ENCODE measurements around the gene BARHL1. TPM values are rescaled to one million over a fixed set of nuclear protein-coding genes. Genes with fewer than 3 reads are reported as not detected.

BARHL1 gene
- total RNA-seq (2014; rRNA removed; shearing (Covaris generic)) (not detected in 2 replicates), polyA plus RNA-seq (2016; fragmentation: Nextera tagmentation; extraction: Ambion mirVana) (not detected in 2 replicates)
- long read RNA-seq, result 0 reads

DNA sequence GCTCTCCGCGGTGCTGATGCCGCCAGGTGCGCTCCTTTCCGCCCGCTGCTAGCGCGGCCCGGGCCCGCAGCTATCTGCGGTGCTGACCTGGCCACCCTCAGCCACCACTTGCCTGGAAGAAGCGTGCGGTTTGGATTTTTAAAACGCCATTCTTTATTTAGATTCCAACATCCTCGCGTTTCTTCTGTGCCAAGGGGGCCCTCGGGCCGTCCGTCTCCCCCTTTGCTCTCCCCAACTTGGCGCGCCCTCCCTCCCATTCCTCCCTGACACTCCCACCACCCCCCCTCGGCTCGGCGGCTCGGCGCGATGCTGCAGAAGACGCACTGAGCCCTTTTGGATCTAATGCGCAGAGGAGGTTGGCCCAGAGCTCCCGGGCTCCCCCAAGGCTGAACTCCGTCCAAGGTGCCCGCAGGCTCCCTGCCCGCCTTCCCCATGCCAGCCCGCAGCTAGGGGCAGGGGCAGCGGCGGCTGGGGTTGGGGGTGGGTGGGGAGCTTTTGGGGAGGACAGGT is at the start of gene BARHL1:
Gene BARHL1, plus strand, starts transcription at position 331 of the 510 bp plus-strand sequence. CDS start 192 bp downstream, outside the sequence.
- no peaks in the 10 kb centered on the region for H3K36me3 Mint-ChIP-seq (ENCODE audit: low read depth)
- Histone ChIP-seq H3K27ac (ENCODE audit: low read depth) (no peak within 1 kb of the TSS), H2AFZ (no peak within 1 kb of the TSS), H3K27me3 (ENCODE audit: insufficient read depth) (peaks cover 100% of the 10 kb centered on the region), H3F3A (replicated peaks; ENCODE audit: low read depth) (0 out of 2 replicates have a peak, but pooled peaks cover 8% of the 10 kb centered on the region), H3K9me2 (ENCODE audit: insufficient read depth) (no peaks in the 10 kb centered on the region), H3K4me1 (ENCODE audit: insufficient read depth) (peaks cover 54% of the 10 kb centered on the region), H3K36me3 (ENCODE audit: insufficient read depth) (no peaks in the 10 kb centered on the region; the same call in 1 of the 2 replicates), H4K20me1 (replicated peaks; ENCODE audit: insufficient read depth) (peaks cover 38% of the 10 kb centered on the region), H3K4me2 (peak within 1 kb of the TSS; percentile 87), H3K4me3 (peak within 1 kb of the TSS; percentile 58), H3K79me2 (replicated peaks; ENCODE audit: insufficient read depth) (no peaks in the 10 kb centered on the region)
- H3K4me3 Mint-ChIP-seq, result peak within 1 kb of the TSS; percentile 60
- peaks cover 3% of the 10 kb centered on the region; the same call in 2 of the 3 replicates for H3K9me3 Mint-ChIP-seq
- TF ChIP-seq, protein P1, sequence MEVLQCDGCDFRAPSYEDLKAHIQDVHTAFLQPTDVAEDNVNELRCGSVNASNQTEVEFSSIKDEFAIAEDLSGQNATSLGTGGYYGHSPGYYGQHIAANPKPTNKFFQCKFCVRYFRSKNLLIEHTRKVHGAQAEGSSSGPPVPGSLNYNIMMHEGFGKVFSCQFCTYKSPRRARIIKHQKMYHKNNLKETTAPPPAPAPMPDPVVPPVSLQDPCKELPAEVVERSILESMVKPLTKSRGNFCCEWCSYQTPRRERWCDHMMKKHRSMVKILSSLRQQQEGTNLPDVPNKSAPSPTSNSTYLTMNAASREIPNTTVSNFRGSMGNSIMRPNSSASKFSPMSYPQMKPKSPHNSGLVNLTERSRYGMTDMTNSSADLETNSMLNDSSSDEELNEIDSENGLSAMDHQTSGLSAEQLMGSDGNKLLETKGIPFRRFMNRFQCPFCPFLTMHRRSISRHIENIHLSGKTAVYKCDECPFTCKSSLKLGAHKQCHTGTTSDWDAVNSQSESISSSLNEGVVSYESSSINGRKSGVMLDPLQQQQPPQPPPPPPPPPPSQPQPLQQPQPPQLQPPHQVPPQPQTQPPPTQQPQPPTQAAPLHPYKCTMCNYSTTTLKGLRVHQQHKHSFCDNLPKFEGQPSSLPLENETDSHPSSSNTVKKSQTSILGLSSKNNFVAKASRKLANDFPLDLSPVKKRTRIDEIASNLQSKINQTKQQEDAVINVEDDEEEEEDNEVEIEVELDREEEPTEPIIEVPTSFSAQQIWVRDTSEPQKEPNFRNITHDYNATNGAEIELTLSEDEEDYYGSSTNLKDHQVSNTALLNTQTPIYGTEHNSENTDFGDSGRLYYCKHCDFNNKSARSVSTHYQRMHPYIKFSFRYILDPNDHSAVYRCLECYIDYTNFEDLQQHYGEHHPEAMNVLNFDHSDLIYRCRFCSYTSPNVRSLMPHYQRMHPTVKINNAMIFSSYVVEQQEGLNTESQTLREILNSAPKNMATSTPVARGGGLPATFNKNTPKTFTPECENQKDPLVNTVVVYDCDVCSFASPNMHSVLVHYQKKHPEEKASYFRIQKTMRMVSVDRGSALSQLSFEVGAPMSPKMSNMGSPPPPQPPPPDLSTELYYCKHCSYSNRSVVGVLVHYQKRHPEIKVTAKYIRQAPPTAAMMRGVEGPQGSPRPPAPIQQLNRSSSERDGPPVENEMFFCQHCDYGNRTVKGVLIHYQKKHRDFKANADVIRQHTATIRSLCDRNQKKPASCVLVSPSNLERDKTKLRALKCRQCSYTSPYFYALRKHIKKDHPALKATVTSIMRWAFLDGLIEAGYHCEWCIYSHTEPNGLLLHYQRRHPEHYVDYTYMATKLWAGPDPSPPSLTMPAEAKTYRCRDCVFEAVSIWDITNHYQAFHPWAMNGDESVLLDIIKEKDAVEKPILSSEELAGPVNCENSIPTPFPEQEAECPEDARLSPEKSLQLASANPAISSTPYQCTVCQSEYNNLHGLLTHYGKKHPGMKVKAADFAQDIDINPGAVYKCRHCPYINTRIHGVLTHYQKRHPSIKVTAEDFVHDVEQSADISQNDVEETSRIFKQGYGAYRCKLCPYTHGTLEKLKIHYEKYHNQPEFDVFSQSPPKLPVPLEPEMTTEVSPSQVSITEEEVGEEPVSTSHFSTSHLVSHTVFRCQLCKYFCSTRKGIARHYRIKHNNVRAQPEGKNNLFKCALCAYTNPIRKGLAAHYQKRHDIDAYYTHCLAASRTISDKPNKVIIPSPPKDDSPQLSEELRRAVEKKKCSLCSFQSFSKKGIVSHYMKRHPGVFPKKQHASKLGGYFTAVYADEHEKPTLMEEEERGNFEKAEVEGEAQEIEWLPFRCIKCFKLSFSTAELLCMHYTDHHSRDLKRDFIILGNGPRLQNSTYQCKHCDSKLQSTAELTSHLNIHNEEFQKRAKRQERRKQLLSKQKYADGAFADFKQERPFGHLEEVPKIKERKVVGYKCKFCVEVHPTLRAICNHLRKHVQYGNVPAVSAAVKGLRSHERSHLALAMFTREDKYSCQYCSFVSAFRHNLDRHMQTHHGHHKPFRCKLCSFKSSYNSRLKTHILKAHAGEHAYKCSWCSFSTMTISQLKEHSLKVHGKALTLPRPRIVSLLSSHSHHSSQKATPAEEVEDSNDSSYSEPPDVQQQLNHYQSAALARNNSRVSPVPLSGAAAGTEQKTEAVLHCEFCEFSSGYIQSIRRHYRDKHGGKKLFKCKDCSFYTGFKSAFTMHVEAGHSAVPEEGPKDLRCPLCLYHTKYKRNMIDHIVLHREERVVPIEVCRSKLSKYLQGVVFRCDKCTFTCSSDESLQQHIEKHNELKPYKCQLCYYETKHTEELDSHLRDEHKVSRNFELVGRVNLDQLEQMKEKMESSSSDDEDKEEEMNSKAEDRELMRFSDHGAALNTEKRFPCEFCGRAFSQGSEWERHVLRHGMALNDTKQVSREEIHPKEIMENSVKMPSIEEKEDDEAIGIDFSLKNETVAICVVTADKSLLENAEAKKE (CRISPR knock-in tag; IDR thresholded peaks at IDR 0.05), result no peak
- TF ChIP-seq ZNF114 (CRISPR knock-in tag; IDR thresholded peaks at IDR 0.05), result no peak
- TF ChIP-seq, protein P2, sequence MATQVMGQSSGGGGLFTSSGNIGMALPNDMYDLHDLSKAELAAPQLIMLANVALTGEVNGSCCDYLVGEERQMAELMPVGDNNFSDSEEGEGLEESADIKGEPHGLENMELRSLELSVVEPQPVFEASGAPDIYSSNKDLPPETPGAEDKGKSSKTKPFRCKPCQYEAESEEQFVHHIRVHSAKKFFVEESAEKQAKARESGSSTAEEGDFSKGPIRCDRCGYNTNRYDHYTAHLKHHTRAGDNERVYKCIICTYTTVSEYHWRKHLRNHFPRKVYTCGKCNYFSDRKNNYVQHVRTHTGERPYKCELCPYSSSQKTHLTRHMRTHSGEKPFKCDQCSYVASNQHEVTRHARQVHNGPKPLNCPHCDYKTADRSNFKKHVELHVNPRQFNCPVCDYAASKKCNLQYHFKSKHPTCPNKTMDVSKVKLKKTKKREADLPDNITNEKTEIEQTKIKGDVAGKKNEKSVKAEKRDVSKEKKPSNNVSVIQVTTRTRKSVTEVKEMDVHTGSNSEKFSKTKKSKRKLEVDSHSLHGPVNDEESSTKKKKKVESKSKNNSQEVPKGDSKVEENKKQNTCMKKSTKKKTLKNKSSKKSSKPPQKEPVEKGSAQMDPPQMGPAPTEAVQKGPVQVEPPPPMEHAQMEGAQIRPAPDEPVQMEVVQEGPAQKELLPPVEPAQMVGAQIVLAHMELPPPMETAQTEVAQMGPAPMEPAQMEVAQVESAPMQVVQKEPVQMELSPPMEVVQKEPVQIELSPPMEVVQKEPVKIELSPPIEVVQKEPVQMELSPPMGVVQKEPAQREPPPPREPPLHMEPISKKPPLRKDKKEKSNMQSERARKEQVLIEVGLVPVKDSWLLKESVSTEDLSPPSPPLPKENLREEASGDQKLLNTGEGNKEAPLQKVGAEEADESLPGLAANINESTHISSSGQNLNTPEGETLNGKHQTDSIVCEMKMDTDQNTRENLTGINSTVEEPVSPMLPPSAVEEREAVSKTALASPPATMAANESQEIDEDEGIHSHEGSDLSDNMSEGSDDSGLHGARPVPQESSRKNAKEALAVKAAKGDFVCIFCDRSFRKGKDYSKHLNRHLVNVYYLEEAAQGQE (IDR thresholded peaks at IDR 0.05; ENCODE audit: unreplicated experiment), result no peak
- TF ChIP-seq, protein P3, sequence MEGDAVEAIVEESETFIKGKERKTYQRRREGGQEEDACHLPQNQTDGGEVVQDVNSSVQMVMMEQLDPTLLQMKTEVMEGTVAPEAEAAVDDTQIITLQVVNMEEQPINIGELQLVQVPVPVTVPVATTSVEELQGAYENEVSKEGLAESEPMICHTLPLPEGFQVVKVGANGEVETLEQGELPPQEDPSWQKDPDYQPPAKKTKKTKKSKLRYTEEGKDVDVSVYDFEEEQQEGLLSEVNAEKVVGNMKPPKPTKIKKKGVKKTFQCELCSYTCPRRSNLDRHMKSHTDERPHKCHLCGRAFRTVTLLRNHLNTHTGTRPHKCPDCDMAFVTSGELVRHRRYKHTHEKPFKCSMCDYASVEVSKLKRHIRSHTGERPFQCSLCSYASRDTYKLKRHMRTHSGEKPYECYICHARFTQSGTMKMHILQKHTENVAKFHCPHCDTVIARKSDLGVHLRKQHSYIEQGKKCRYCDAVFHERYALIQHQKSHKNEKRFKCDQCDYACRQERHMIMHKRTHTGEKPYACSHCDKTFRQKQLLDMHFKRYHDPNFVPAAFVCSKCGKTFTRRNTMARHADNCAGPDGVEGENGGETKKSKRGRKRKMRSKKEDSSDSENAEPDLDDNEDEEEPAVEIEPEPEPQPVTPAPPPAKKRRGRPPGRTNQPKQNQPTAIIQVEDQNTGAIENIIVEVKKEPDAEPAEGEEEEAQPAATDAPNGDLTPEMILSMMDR (conservative IDR thresholded peaks at IDR 0.05; ENCODE audit: low read depth in 2 of 2), result no peak
- TF ChIP-seq POLR2AphosphoS5 (IDR thresholded peaks at IDR 0.05; ENCODE audit: low read depth), result no peak
- no peak for TF ChIP-seq JUNB (IDR thresholded peaks at IDR 0.05; ENCODE audit: unreplicated experiment)
- no peak for TF ChIP-seq EZH2phosphoT487 (IDR thresholded peaks at IDR 0.05; ENCODE audit: unreplicated experiment)
- TF ChIP-seq, protein P4, sequence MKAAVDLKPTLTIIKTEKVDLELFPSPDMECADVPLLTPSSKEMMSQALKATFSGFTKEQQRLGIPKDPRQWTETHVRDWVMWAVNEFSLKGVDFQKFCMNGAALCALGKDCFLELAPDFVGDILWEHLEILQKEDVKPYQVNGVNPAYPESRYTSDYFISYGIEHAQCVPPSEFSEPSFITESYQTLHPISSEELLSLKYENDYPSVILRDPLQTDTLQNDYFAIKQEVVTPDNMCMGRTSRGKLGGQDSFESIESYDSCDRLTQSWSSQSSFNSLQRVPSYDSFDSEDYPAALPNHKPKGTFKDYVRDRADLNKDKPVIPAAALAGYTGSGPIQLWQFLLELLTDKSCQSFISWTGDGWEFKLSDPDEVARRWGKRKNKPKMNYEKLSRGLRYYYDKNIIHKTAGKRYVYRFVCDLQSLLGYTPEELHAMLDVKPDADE (IDR thresholded peaks at IDR 0.05), result no peak
- TF ChIP-seq CREB1 (CRISPR knock-in tag; IDR thresholded peaks at IDR 0.05; ENCODE audit: low read depth), result no peak
- TF ChIP-seq EZH2 (IDR thresholded peaks at IDR 0.05; ENCODE audit: low read depth, unreplicated experiment), result no peak
- DNase-seq (ENCODE audit: low spot score) (no peak), ATAC-seq (peak; percentile 75; the same call in 1 of the 3 replicates)
- H3K27me3 Mint-ChIP-seq (ENCODE audit: insufficient read depth, low read depth, poor library complexity), result peaks cover 99% of the 10 kb centered on the region
- no peak within 1 kb of the TSS for H3K27ac Mint-ChIP-seq
- peaks cover 46% of the 10 kb centered on the region for H3K4me1 Mint-ChIP-seq
